ENCODE measurements around the gene IGFLR1. TPM values are rescaled to one million over a fixed set of nuclear protein-coding genes. Genes with fewer than 3 reads are reported as not detected.

Gene IGFLR1
- total RNA-seq, 2 donors from 2014 or later: 1.8 to 6.4 TPM

GRCh38 chr19:35784503-35785338, 42.5 kb upstream of the IGFLR1 start:
- H3K9me3 ChIP-seq: no peaks in the 10 kb centered on the region
- no peak overlapping the region for H3K27ac ChIP-seq
- peaks cover 8% of the 10 kb centered on the region for H3K36me3 ChIP-seq
- H3K27me3 ChIP-seq: no peaks in the 10 kb centered on the region
- H3K4me3 ChIP-seq: no peak overlapping the region
- no peak for DNase-seq (ENCODE audit: low spot score)
- no peak for TF ChIP-seq CTCF (IDR thresholded peaks at IDR 0.05)
- no peaks in the 10 kb centered on the region for H3K4me1 ChIP-seq

- Histone ChIP-seq H3K9me3 (no peaks in the 10 kb centered on the region), H3K27me3 (no peaks in the 10 kb centered on the region), H3K4me3 (no peak overlapping the region), H3K27ac (no peak overlapping the region), H3K4me1 (no peaks in the 10 kb centered on the region), H3K36me3 (peaks cover 8% of the 10 kb centered on the region)
- no peak for DNase-seq (ENCODE audit: low spot score)
- no peak for TF ChIP-seq CTCF (IDR thresholded peaks at IDR 0.05)
These were observed 41.5 kb upstream of the IGFLR1 start for GRCh38 chr19:35783469-35784434.

GRCh38 chr19:35782589-35782988, 40.3 kb upstream of the IGFLR1 start:
- no peaks in the 10 kb centered on the region for H3K9me3 ChIP-seq
- H3K4me3 ChIP-seq: no peak overlapping the region
- no peak for TF ChIP-seq CTCF (IDR thresholded peaks at IDR 0.05)
- no peaks in the 10 kb centered on the region for H3K4me1 ChIP-seq
- H3K27me3 ChIP-seq: no peaks in the 10 kb centered on the region
- H3K36me3 ChIP-seq: peaks cover 8% of the 10 kb centered on the region
- no peak for DNase-seq (ENCODE audit: low spot score)
- H3K27ac ChIP-seq: no peak overlapping the region

GRCh38 chr19:35781650-35782049, 39.4 kb upstream of the IGFLR1 start:
- TF ChIP-seq CTCF (IDR thresholded peaks at IDR 0.05): no peak
- H3K27me3 ChIP-seq: no peaks in the 10 kb centered on the region
- H3K4me1 ChIP-seq: no peaks in the 10 kb centered on the region
- no peaks in the 10 kb centered on the region for H3K9me3 ChIP-seq
- H3K27ac ChIP-seq: no peak overlapping the region
- peaks cover 8% of the 10 kb centered on the region for H3K36me3 ChIP-seq
- no peak for DNase-seq (ENCODE audit: low spot score)
- no peak overlapping the region for H3K4me3 ChIP-seq

GRCh38 chr19:35780717-35781116, 38.5 kb upstream of the IGFLR1 start:
- no peak for DNase-seq (ENCODE audit: low spot score)
- H3K4me1 ChIP-seq: peaks cover 0 to 6% of the 10 kb centered on the region in 2 donors
- TF ChIP-seq CTCF (IDR thresholded peaks at IDR 0.05): no peak
- no peak overlapping the region for H3K27ac ChIP-seq
- peaks cover 8% of the 10 kb centered on the region for H3K36me3 ChIP-seq
- H3K9me3 ChIP-seq: no peaks in the 10 kb centered on the region
- H3K27me3 ChIP-seq: no peaks in the 10 kb centered on the region
- no peak overlapping the region for H3K4me3 ChIP-seq

All from right atrium auricular region (tissue), 2 donors.